ENCODE results near the gene LHPP. TPM values are rescaled to one million over a fixed set of nuclear protein-coding genes. Genes with fewer than 3 reads are reported as not detected.
A peak's percentile ranks its signal among the peaks of the same experiment; 100 is the strongest.

The LHPP gene
- total RNA-seq, 1 donor from 2014 or later: 22.9 TPM

GRCh38 chr10:124565565-124566221 lies 104.1 kb downstream of the LHPP start:
- peaks cover 4% of the 10 kb centered on the region for H3K9me3 Mint-ChIP-seq
- H3K36me3 Mint-ChIP-seq (ENCODE audit: low read depth): peaks cover 7% of the 10 kb centered on the region
- H3K27ac Mint-ChIP-seq: no peak overlapping the region
- peak; percentile 30 for ATAC-seq (ENCODE audit: low read depth)
- intact Hi-C loops (cut with micrococcal nuclease): loop anchor here (2.0 kb wide), 2 partner anchors 15 to 31 kb away; no protein-coding TSS in a partner anchor
- H3K4me1 Mint-ChIP-seq: peaks cover 54% of the 10 kb centered on the region
- H3K4me3 Mint-ChIP-seq: no peak overlapping the region
- TF ChIP-seq CTCF (IDR thresholded peaks at IDR 0.05): no peak
- no peak for DNase-seq
- ChIA-PET CTCF (interaction anchor here (0.8 to 1.6 kb wide), 6 partner anchors 21 to 176 kb away, joined by 3 to 11 read pairs (median 4); no protein-coding TSS in a partner anchor), POLR2A (no interaction called here)
- H3K27me3 Mint-ChIP-seq: no peaks in the 10 kb centered on the region

- ChIA-PET CTCF (interaction anchor here (0.8 to 1.6 kb wide), 5 partner anchors 21 to 175 kb away, joined by 3 to 11 read pairs (median 4); no protein-coding TSS in a partner anchor), POLR2A (no interaction called here)
- Mint-ChIP-seq H3K4me3 (no peak overlapping the region), H3K27ac (no peak overlapping the region), H3K27me3 (no peaks in the 10 kb centered on the region), H3K4me1 (peaks cover 58% of the 10 kb centered on the region), H3K9me3 (peaks cover 4% of the 10 kb centered on the region), H3K36me3 (ENCODE audit: low read depth) (peaks cover 4% of the 10 kb centered on the region)
- intact Hi-C loops (cut with micrococcal nuclease): no loop called here
- ATAC-seq (ENCODE audit: low read depth) (no peak), DNase-seq (no peak)
- no peak for TF ChIP-seq CTCF (IDR thresholded peaks at IDR 0.05)
These were observed 104.7 kb downstream of the LHPP start for GRCh38 chr10:124566222-124566888.

GRCh38 chr10:124566981-124567835 lies 105.6 kb downstream of the LHPP start:
- H3K36me3 Mint-ChIP-seq (ENCODE audit: low read depth): no peaks in the 10 kb centered on the region
- intact Hi-C loops (cut with micrococcal nuclease): no loop called here
- no peaks in the 10 kb centered on the region for H3K27me3 Mint-ChIP-seq
- H3K27ac Mint-ChIP-seq: no peak overlapping the region
- no peak for ATAC-seq (ENCODE audit: low read depth)
- TF ChIP-seq CTCF (IDR thresholded peaks at IDR 0.05): no peak
- ChIA-PET POLR2A (interaction anchor here (0.8 to 1.1 kb wide), 2 partner anchors 52 to 62 kb away, joined by 3 read pairs; no protein-coding TSS in a partner anchor), CTCF (no interaction called here)
- H3K9me3 Mint-ChIP-seq: no peaks in the 10 kb centered on the region
- DNase-seq: no peak
- peaks cover 62% of the 10 kb centered on the region for H3K4me1 Mint-ChIP-seq
- H3K4me3 Mint-ChIP-seq: no peak overlapping the region

- no peak for TF ChIP-seq CTCF (IDR thresholded peaks at IDR 0.05)
- no peaks in the 10 kb centered on the region for H3K36me3 Mint-ChIP-seq (ENCODE audit: low read depth)
- H3K27ac Mint-ChIP-seq: no peak overlapping the region
- ATAC-seq (ENCODE audit: low read depth) (no peak), DNase-seq (no peak)
- CTCF ChIA-PET: interaction anchor here (0.6 kb wide), 1 partner anchor 155 kb away, joined by 3 read pairs; no protein-coding TSS in a partner anchor
- no peaks in the 10 kb centered on the region for H3K27me3 Mint-ChIP-seq
- no peak overlapping the region for H3K4me3 Mint-ChIP-seq
- intact Hi-C loops (cut with micrococcal nuclease): loop anchor here (2.0 kb wide), 1 partner anchor 18 kb away; no protein-coding TSS in a partner anchor
- H3K4me1 Mint-ChIP-seq: peaks cover 64% of the 10 kb centered on the region
- no peaks in the 10 kb centered on the region for H3K9me3 Mint-ChIP-seq
- POLR2A ChIA-PET: interaction anchor here (2.4 kb wide), 1 partner anchor 32 kb away, joined by 15 read pairs; no protein-coding TSS in a partner anchor
These were observed 106.7 kb downstream of the LHPP start for GRCh38 chr10:124568339-124568738.

Measured in activated B cell treated with CpG ODN at 0.5 μM for 24 hours (primary cell).